ENCODE data around the gene CNTNAP2.

- no peak for TF ChIP-seq POLR2AphosphoS5 (IDR thresholded peaks at IDR 0.05; ENCODE audit: borderline replicate concordance, low read depth, low read length)
- TF ChIP-seq EZH2 (IDR thresholded peaks at IDR 0.05), result no peak
Measured at GRCh38 chr7:146176860-146177259, 60.3 kb downstream of the CNTNAP2 start.
